K562 (cell line): Measurements from ENCODE around the gene PRKCB.

Experiments
- CTCF ChIP-seq, 3 experiments: IDR thresholded peaks in 2 of 3; conservative IDR thresholded peaks in 1 of 3; 2 replicates each; pipeline ENCODE4 v1.5.1; 2011 to 2012; ENCODE audit warnings: low read length in 3 of 3, mild to moderate bottlenecking in 3 of 3, control low read depth in 2 of 3, improper control_type of control experiment in 1 of 3, inconsistent platforms in 1 of 3, low read depth in 1 of 3, mixed read lengths in 1 of 3, moderate library complexity in 1 of 3; ENCODE audit not compliant: insufficient read depth in 2 of 3
- ELF4 ChIP-seq: fragments of 450-650 bp; formaldehyde crosslinking; IDR thresholded peaks from 2 replicates; pipeline ENCODE4 v1.4.0; 2022; ENCODE audit warnings: missing genetic modification characterization
- HDGF ChIP-seq: fragments of 450-650 bp; IDR thresholded peaks from 2 replicates; pipeline ENCODE4 v1.6.1; 2016
- HSF4 ChIP-seq: fragments of 250-450 bp; sonication (Bioruptor Pico); IDR thresholded peaks from 2 replicates; pipeline ENCODE4 v2.1.2; 2022; ENCODE audit warnings: mild to moderate bottlenecking, moderate library complexity, borderline replicate concordance
- MYNN ChIP-seq, 2 experiments: sonication (generic); formaldehyde crosslinking in 1 of 2; IDR thresholded peaks; 2 replicates each; pipeline versions ENCODE4 v1.5.0 to v1.6.1; 2016 to 2020; ENCODE audit warnings: antibody characterized with exemption in 1 of 2, missing genetic modification reagents in 1 of 2
- POLR2A ChIP-seq: fragments of 450-650 bp; conservative IDR thresholded peaks from 2 replicates; pipeline ENCODE4 v1.6.1; 2016
- SMARCC2 ChIP-seq: fragments of 450-650 bp; IDR thresholded peaks from 2 replicates; pipeline ENCODE4 v1.6.1; 2017; ENCODE audit warnings: antibody characterized with exemption, moderate library complexity, mild to moderate bottlenecking, low read depth
- SPI1 ChIP-seq: IDR thresholded peaks from 2 replicates; pipeline ENCODE4 v1.6.1; 2011; ENCODE audit warnings: low read depth, low read length, control low read depth, borderline replicate concordance
- TBL1XR1 ChIP-seq, 2 experiments: IDR thresholded peaks; 2 replicates each; pipeline ENCODE4 v1.6.1; 2012; ENCODE audit warnings: improper control_type of control experiment in 2 of 2, low read length in 2 of 2, mild to moderate bottlenecking in 1 of 2
- ZBTB33 ChIP-seq: sonication (generic); formaldehyde crosslinking; IDR thresholded peaks from 2 replicates; pipeline ENCODE4 v1.8.1; 2023; ENCODE audit warnings: mild to moderate bottlenecking, missing genetic modification reagents
- TF ChIP-seq, protein P1 (sequence below): sonication (generic); formaldehyde crosslinking; IDR thresholded peaks from 2 replicates; pipeline ENCODE4 v1.8.0; 2022; ENCODE audit warnings: mild to moderate bottlenecking, missing genetic modification reagents, borderline replicate concordance

- TF ChIP-seq SPI1 (no peak), SMARCC2 (no peak), TBL1XR1 (IDR thresholded peaks at IDR 0.05; ENCODE audit: low read length in 2 of 2) (no peak), CTCF (IDR thresholded peaks at IDR 0.05 in 2 of 3, conservative IDR thresholded peaks at IDR 0.05 in 1 of 3; ENCODE audit: insufficient read depth in 2 of 3, low read depth in 1 of 3, low read length in 3 of 3) (no peak), MYNN (IDR thresholded peaks at IDR 0.05) (no peak), MYNN (CRISPR knock-in tag; IDR thresholded peaks at IDR 0.05) (no peak), POLR2A (no peak), HDGF (no peak), ELF4 (no peak), ZBTB33 (CRISPR knock-in tag) (no peak), HSF4 (CRISPR knock-in tag) (no peak)
- TF ChIP-seq, protein P1, sequence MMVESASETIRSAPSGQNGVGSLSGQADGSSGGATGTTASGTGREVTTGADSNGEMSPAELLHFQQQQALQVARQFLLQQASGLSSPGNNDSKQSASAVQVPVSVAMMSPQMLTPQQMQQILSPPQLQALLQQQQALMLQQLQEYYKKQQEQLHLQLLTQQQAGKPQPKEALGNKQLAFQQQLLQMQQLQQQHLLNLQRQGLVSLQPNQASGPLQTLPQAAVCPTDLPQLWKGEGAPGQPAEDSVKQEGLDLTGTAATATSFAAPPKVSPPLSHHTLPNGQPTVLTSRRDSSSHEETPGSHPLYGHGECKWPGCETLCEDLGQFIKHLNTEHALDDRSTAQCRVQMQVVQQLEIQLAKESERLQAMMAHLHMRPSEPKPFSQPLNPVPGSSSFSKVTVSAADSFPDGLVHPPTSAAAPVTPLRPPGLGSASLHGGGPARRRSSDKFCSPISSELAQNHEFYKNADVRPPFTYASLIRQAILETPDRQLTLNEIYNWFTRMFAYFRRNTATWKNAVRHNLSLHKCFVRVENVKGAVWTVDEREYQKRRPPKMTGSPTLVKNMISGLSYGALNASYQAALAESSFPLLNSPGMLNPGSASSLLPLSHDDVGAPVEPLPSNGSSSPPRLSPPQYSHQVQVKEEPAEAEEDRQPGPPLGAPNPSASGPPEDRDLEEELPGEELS (CRISPR knock-in tag), result no peak
Observed at GRCh38 chr16:24217461-24217860, 381.7 kb downstream of the PRKCB start.
